ENCODE data around the gene ASIC4. TPM values are rescaled to one million over a fixed set of nuclear protein-coding genes. Genes with fewer than 3 reads are reported as not detected.

The ASIC4 gene
- total and polyA plus RNA-seq, 2 of the 13 experiments (the other 11 are each of a cell fraction or from before 2014, with no cell fraction given) = 0.03 TPM; not detected in 1

- TF ChIP-seq ZFP91 (CRISPR knock-in tag; IDR thresholded peaks at IDR 0.05; ENCODE audit: borderline replicate concordance) (peak; percentile 45; the same call in 1 of the 2 replicates), HMG20B (CRISPR knock-in tag; conservative IDR thresholded peaks at IDR 0.05) (no peak), ZNF460 (CRISPR knock-in tag; IDR thresholded peaks at IDR 0.05; ENCODE audit: borderline replicate concordance) (no peak), HIC2 (CRISPR knock-in tag; IDR thresholded peaks at IDR 0.05; ENCODE audit: low read depth) (no peak), HOMEZ (CRISPR knock-in tag; IDR thresholded peaks at IDR 0.05; ENCODE audit: low read depth) (peak; percentile 20; the same call in 1 of the 2 replicates), ZFX (CRISPR knock-in tag; IDR thresholded peaks at IDR 0.05; ENCODE audit: low read depth) (0 out of 2 replicates have a peak, but pooled peaks have one; percentile 36), ZNF562 (CRISPR knock-in tag; IDR thresholded peaks at IDR 0.05; ENCODE audit: borderline replicate concordance) (no peak), BRCA1 (CRISPR knock-in tag; IDR thresholded peaks at IDR 0.05) (no peak), EP300 (IDR thresholded peaks at IDR 0.05; ENCODE audit: low read depth in 2 of 2, low read length in 2 of 2) (no peak), EP300 (CRISPR knock-in tag; IDR thresholded peaks at IDR 0.05; ENCODE audit: borderline replicate concordance) (no peak), LCORL (IDR thresholded peaks at IDR 0.05) (no peak), LCORL (CRISPR knock-in tag; IDR thresholded peaks at IDR 0.05) (no peak), TCF12 (IDR thresholded peaks at IDR 0.05) (no peak), TCF12 (CRISPR knock-in tag; IDR thresholded peaks at IDR 0.05) (no peak), ZNF644 (CRISPR knock-in tag; IDR thresholded peaks at IDR 0.05; ENCODE audit: low read depth) (no peak), MAFF (IDR thresholded peaks at IDR 0.05; ENCODE audit: low read depth, low read length) (no peak), SKI (IDR thresholded peaks at IDR 0.05; ENCODE audit: partially characterized antibody) (no peak), ARID5B (CRISPR knock-in tag; IDR thresholded peaks at IDR 0.05) (no peak), THYN1 (CRISPR knock-in tag; IDR thresholded peaks at IDR 0.05; ENCODE audit: borderline replicate concordance, low read depth) (no peak), MEIS2 (CRISPR knock-in tag; IDR thresholded peaks at IDR 0.05) (peak; percentile 73; the same call in 1 of the 2 replicates), FIP1L1 (IDR thresholded peaks at IDR 0.05; ENCODE audit: borderline replicate concordance, insufficient read depth, low read depth, low read length) (no peak), FOXK1 (CRISPR knock-in tag; IDR thresholded peaks at IDR 0.05; ENCODE audit: borderline replicate concordance, low read depth) (peak; percentile 22; the same call in 1 of the 2 replicates)
These were observed 18.7 kb upstream of the ASIC4 start (continued) for GRCh38 chr2:219495531-219496122.

All from HepG2 (cell line).